ENCODE data around the gene FEV.
A peak's percentile ranks its signal among the peaks of the same experiment; 100 is the strongest.
"Not testable (repeated sequence)": the region's sequence is repeated elsewhere in the genome, so short reads cannot be mapped to it uniquely, and the experiment has no call there.

Gene FEV

GRCh38 chr2:218959761-218960308 lies 25.1 kb downstream of the FEV start:
- H3K9ac ChIP-seq (ENCODE audit: low read depth, low read length), result no peak overlapping the region
- peaks cover 77% of the 10 kb centered on the region for H3K27me3 ChIP-seq (ENCODE audit: control insufficient read depth, insufficient read depth, low read length)
- H3K36me3 ChIP-seq (ENCODE audit: control insufficient read depth, insufficient read depth, low read length), result no peaks in the 10 kb centered on the region
- H3K4me1 ChIP-seq (ENCODE audit: control insufficient read depth, insufficient read depth, low read length), result peaks cover 14% of the 10 kb centered on the region
- H3K9me3 ChIP-seq (ENCODE audit: control insufficient read depth, insufficient read depth, low read length), result no peaks in the 10 kb centered on the region
- peak overlapping the region; percentile 92 for H3K4me3 ChIP-seq (ENCODE audit: low read depth, low read length)

DNA sequence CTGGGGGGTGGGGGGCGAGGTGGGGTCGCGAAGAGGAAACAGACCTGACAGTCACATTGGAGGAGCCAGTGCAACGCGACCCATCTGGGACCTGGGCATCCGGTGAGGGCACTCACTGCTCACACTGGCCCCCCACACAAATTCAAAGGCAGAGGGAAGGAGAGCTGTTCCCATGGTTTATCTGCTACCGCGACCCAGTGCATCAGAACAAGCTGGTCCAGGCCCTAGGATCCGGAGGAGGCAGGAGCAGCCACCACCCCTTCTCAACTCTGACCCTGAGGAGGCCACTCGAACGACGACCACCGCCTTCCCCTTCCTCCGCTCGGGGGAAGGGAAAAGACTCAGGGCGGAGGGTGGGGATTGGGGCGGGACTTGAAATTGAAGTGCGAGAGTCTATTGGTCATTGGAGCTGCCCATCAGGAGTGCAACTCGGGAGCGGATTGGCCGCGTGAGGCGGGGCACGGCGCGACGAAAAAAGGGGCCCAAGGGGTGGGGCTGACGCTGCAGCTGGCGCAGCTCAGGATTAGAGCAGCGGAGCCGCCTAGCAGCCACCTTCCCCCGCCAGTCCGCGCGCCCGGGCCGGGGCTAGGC lies 25.7 kb downstream of the FEV start, which contains the start of gene CDK5R2:
CDK5R2 (plus strand) TSS at position 526 of the 591 bp plus-strand sequence. CDS start 155 bp downstream, outside the sequence.
- peaks cover 14% of the 10 kb centered on the region for H3K4me1 ChIP-seq (ENCODE audit: control insufficient read depth, insufficient read depth, low read length)
- H3K9me3 ChIP-seq (ENCODE audit: control insufficient read depth, insufficient read depth, low read length), result no peaks in the 10 kb centered on the region
- no peaks in the 10 kb centered on the region for H3K36me3 ChIP-seq (ENCODE audit: control insufficient read depth, insufficient read depth, low read length)
- peak within 1 kb of the TSS; percentile 92 for H3K4me3 ChIP-seq (ENCODE audit: low read depth, low read length)
- peaks cover 75% of the 10 kb centered on the region for H3K27me3 ChIP-seq (ENCODE audit: control insufficient read depth, insufficient read depth, low read length)
- H3K9ac ChIP-seq (ENCODE audit: low read depth, low read length), result peak within 1 kb of the TSS; percentile 81

GRCh38 chr2:218958276-218958675 lies 26.7 kb downstream of the FEV start:
- Histone ChIP-seq H3K9ac (ENCODE audit: low read depth, low read length) (no peak overlapping the region), H3K27me3 (ENCODE audit: control insufficient read depth, insufficient read depth, low read length) (peaks cover 73% of the 10 kb centered on the region), H3K36me3 (ENCODE audit: control insufficient read depth, insufficient read depth, low read length) (no peaks in the 10 kb centered on the region)

GRCh38 chr2:218957671-218958070 lies 27.3 kb downstream of the FEV start:
- H3K4me1 ChIP-seq (ENCODE audit: control insufficient read depth, insufficient read depth, low read length), result peaks cover 5% of the 10 kb centered on the region
- no peaks in the 10 kb centered on the region for H3K36me3 ChIP-seq (ENCODE audit: control insufficient read depth, insufficient read depth, low read length)
- H3K9me3 ChIP-seq (ENCODE audit: control insufficient read depth, insufficient read depth, low read length), result no peaks in the 10 kb centered on the region
- H3K4me3 ChIP-seq (ENCODE audit: low read depth, low read length), result no peak overlapping the region
- peaks cover 73% of the 10 kb centered on the region for H3K27me3 ChIP-seq (ENCODE audit: control insufficient read depth, insufficient read depth, low read length)
- no peak overlapping the region for H3K9ac ChIP-seq (ENCODE audit: low read depth, low read length)

More at GRCh38 chr2:218958276-218958675, 26.7 kb downstream of the FEV start:
- Histone ChIP-seq H3K4me1 (ENCODE audit: control insufficient read depth, insufficient read depth, low read length) (peaks cover 5% of the 10 kb centered on the region), H3K4me3 (ENCODE audit: low read depth, low read length) (peak overlapping the region; percentile 26), H3K9me3 (ENCODE audit: control insufficient read depth, insufficient read depth, low read length) (no peaks in the 10 kb centered on the region)

- Histone ChIP-seq H3K9ac (ENCODE audit: low read depth, low read length) (no peak overlapping the region), H3K4me3 (ENCODE audit: low read depth, low read length) (no peak overlapping the region), H3K9me3 (ENCODE audit: control insufficient read depth, insufficient read depth, low read length) (no peaks in the 10 kb centered on the region), H3K27me3 (ENCODE audit: control insufficient read depth, insufficient read depth, low read length) (peaks cover 62% of the 10 kb centered on the region), H3K4me1 (ENCODE audit: control insufficient read depth, insufficient read depth, low read length) (peaks cover 1% of the 10 kb centered on the region), H3K36me3 (ENCODE audit: control insufficient read depth, insufficient read depth, low read length) (no peaks in the 10 kb centered on the region)
These were observed 28.9 kb downstream of the FEV start for GRCh38 chr2:218956039-218956438.

DNA sequence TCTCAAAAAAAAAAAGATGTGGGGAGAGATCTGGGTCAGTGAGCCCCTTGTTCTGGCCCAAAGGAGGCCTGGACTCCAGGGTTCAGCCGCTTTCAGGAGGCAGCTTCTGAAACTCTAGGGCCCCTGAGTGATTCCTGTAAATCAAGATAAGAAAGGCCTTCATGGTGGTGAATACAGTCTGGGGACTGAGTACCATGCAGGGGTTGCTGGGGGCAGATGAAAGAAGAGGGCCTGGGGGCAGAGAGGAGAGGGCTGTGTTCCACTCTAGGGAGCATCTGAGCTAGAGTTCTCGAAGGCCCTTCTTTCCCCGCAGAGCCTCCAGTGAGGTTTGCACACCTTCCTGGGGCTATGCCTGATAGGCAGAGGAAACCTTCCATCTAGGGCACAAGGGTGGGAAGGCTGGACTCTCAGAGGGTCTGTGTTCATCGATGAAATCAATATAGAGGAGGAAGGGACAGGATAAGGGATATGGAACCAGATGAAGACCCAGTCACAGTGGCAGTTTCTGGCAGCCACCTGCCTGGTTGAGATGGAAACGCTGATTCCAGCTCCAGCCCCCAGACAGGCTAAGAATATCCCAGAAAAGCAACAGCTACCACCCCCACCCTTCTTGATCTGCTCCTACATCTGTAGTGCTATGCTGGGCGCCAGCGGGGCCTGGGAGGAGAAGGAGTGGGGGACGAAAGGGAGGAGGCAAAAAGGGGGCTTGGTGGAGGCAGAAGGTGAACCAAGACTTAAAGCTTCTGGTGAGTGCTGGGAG lies 30.3 kb downstream of the FEV start:
- Histone ChIP-seq H3K36me3 (ENCODE audit: control insufficient read depth, insufficient read depth, low read length) (no peaks in the 10 kb centered on the region), H3K4me1 (ENCODE audit: control insufficient read depth, insufficient read depth, low read length) (no peaks in the 10 kb centered on the region), H3K9ac (ENCODE audit: low read depth, low read length) (no peak overlapping the region), H3K9me3 (ENCODE audit: control insufficient read depth, insufficient read depth, low read length) (no peaks in the 10 kb centered on the region), H3K4me3 (ENCODE audit: low read depth, low read length) (no peak overlapping the region), H3K27me3 (ENCODE audit: control insufficient read depth, insufficient read depth, low read length) (peaks cover 52% of the 10 kb centered on the region)

GRCh38 chr2:218953366-218953954 lies 31.5 kb downstream of the FEV start:
- Histone ChIP-seq H3K27me3 (ENCODE audit: control insufficient read depth, insufficient read depth, low read length) (peaks cover 43% of the 10 kb centered on the region), H3K4me1 (ENCODE audit: control insufficient read depth, insufficient read depth, low read length) (no peaks in the 10 kb centered on the region), H3K9me3 (ENCODE audit: control insufficient read depth, insufficient read depth, low read length) (no peaks in the 10 kb centered on the region), H3K4me3 (ENCODE audit: low read depth, low read length) (no peak overlapping the region), H3K36me3 (ENCODE audit: control insufficient read depth, insufficient read depth, low read length) (no peaks in the 10 kb centered on the region), H3K9ac (ENCODE audit: low read depth, low read length) (no peak overlapping the region)

- no peaks in the 10 kb centered on the region for H3K9me3 ChIP-seq (ENCODE audit: control insufficient read depth, insufficient read depth, low read length)
- no peaks in the 10 kb centered on the region for H3K36me3 ChIP-seq (ENCODE audit: control insufficient read depth, insufficient read depth, low read length)
- H3K27me3 ChIP-seq (ENCODE audit: control insufficient read depth, insufficient read depth, low read length), result peaks cover 30% of the 10 kb centered on the region
- no peak overlapping the region for H3K9ac ChIP-seq (ENCODE audit: low read depth, low read length)
- no peaks in the 10 kb centered on the region for H3K4me1 ChIP-seq (ENCODE audit: control insufficient read depth, insufficient read depth, low read length)
- H3K4me3 ChIP-seq (ENCODE audit: low read depth, low read length), result no peak overlapping the region
These were observed 32.8 kb downstream of the FEV start for GRCh38 chr2:218952160-218952559.

DNA sequence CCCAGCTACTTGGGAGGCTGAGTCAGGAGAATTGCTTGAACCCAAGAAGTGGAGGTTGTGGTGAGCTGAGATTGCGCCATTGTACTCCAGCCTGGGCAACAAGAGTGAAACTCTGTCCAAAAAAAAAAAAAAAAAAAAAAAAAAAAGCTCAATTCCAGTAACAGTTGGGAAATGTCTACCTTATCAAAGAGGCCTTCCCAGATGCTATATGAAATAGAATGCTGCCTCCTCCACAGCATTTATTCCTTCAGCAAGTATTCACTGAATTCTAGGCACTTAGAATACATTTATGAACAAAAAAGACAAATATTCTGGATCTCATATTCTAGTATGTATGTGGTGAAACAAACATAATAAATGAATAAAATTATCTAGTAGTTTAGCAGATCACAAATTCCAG lies 38.4 kb downstream of the FEV start:
- H3K9me3 ChIP-seq (ENCODE audit: control insufficient read depth, insufficient read depth, low read length), result no peaks in the 10 kb centered on the region
- H3K9ac ChIP-seq (ENCODE audit: low read depth, low read length), result no peak overlapping the region
- no peaks in the 10 kb centered on the region for H3K36me3 ChIP-seq (ENCODE audit: control insufficient read depth, insufficient read depth, low read length)
- peaks cover 5% of the 10 kb centered on the region for H3K27me3 ChIP-seq (ENCODE audit: control insufficient read depth, insufficient read depth, low read length)
- H3K4me3 ChIP-seq (ENCODE audit: low read depth, low read length), result no peak overlapping the region
- no peaks in the 10 kb centered on the region for H3K4me1 ChIP-seq (ENCODE audit: control insufficient read depth, insufficient read depth, low read length)

GRCh38 chr2:218944759-218945404 lies 40.1 kb downstream of the FEV start:
- Histone ChIP-seq H3K9ac (ENCODE audit: low read depth, low read length) (no peak overlapping the region), H3K4me1 (ENCODE audit: control insufficient read depth, insufficient read depth, low read length) (no peaks in the 10 kb centered on the region), H3K9me3 (ENCODE audit: control insufficient read depth, insufficient read depth, low read length) (no peaks in the 10 kb centered on the region), H3K27me3 (ENCODE audit: control insufficient read depth, insufficient read depth, low read length) (peaks cover 6% of the 10 kb centered on the region), H3K4me3 (ENCODE audit: low read depth, low read length) (no peak overlapping the region), H3K36me3 (ENCODE audit: control insufficient read depth, insufficient read depth, low read length) (no peaks in the 10 kb centered on the region)

GRCh38 chr2:218931751-218932150 lies 53.2 kb downstream of the FEV start:
- H3K9ac ChIP-seq (ENCODE audit: low read depth, low read length); H3K27me3 ChIP-seq (ENCODE audit: control insufficient read depth, insufficient read depth, low read length); H3K4me3 ChIP-seq (ENCODE audit: low read depth, low read length); H3K36me3 ChIP-seq (ENCODE audit: control insufficient read depth, insufficient read depth, low read length); H3K9me3 ChIP-seq (ENCODE audit: control insufficient read depth, insufficient read depth, low read length); H3K4me1 ChIP-seq (ENCODE audit: control insufficient read depth, insufficient read depth, low read length): not testable (repeated sequence)

Measured in iPS-15b (cell line).